ENCODE results near the gene LDLR.

- TF ChIP-seq RNF2 (IDR thresholded peaks at IDR 0.05; ENCODE audit: borderline replicate concordance, low read depth) = no peak
- no peak for TF ChIP-seq CTCF (IDR thresholded peaks at IDR 0.05)
- no peak for TF ChIP-seq RAD21 (conservative IDR thresholded peaks at IDR 0.05 in 1 of 2, IDR thresholded peaks at IDR 0.05 in 1 of 2)
- no peak for TF ChIP-seq HMGXB4 (CRISPR knock-in tag; IDR thresholded peaks at IDR 0.05; ENCODE audit: borderline replicate concordance)
- TF ChIP-seq JUNB (IDR thresholded peaks at IDR 0.05) = no peak
- no peak for TF ChIP-seq CBX8 (IDR thresholded peaks at IDR 0.05)
- TF ChIP-seq EHMT2 (IDR thresholded peaks at IDR 0.05; ENCODE audit: low read depth) = no peak
- no peak for TF ChIP-seq RARB (CRISPR knock-in tag; IDR thresholded peaks at IDR 0.05)
- TF ChIP-seq POLR2A (IDR thresholded peaks at IDR 0.05; ENCODE audit: low read length) = no peak
- no peak for TF ChIP-seq MAX (IDR thresholded peaks at IDR 0.05)
- no peak for TF ChIP-seq KDM1A (IDR thresholded peaks at IDR 0.05; ENCODE audit: low read depth)
Measured at GRCh38 chr19:11140896-11141295, 51.6 kb downstream of the LDLR start.
